MM.1S (cell line): ENCODE measurements around the gene MCOLN1.

Source experiments
- DNase-seq: peaks from one replicate; pipeline ENCODE4 v3.0.0-alpha.2; 2015
- H2AFZ ChIP-seq: fragments of 300-600 bp; sonication (generic); 2 replicates; pipeline ENCODE4 v1.6.0; 2016; ENCODE audit warnings: antibody characterized with exemption, low read length
- H3F3A ChIP-seq: fragments of 300-600 bp; sonication (generic); 2 replicates; pipeline ENCODE4 v1.6.1; 2016; ENCODE audit warnings: mild to moderate bottlenecking, antibody characterized with exemption, low read length, moderate library complexity, mixed read lengths; ENCODE audit not compliant: insufficient read depth
- H3K27ac ChIP-seq: fragments of 300-600 bp; sonication (generic); 2 replicates; pipeline ENCODE4 v1.5.1; 2016; ENCODE audit warnings: mild to moderate bottlenecking, low read length
- H3K27me3 ChIP-seq: fragments of 300-600 bp; sonication (generic); replicated peaks from 2 replicates; pipeline ENCODE4 v1.6.0; 2016; ENCODE audit warnings: low read length; ENCODE audit not compliant: insufficient read depth
- H3K36me3 ChIP-seq: fragments of 300-600 bp; sonication (generic); replicated peaks from 2 replicates; pipeline ENCODE4 v1.6.1; 2016; ENCODE audit warnings: mild to moderate bottlenecking, low read length, mixed read lengths; ENCODE audit not compliant: insufficient read depth
- H3K4me1 ChIP-seq: fragments of 300-600 bp; sonication (generic); 2 replicates; pipeline ENCODE4 v1.6.1; 2016; ENCODE audit warnings: low read length, mixed read lengths
- H3K4me2 ChIP-seq: fragments of 300-600 bp; sonication (generic); 2 replicates; pipeline ENCODE4 v1.6.0; 2016; ENCODE audit warnings: low read depth, low read length
- H3K4me3 ChIP-seq: fragments of 300-600 bp; sonication (generic); 2 replicates; pipeline ENCODE4 v1.5.1; 2016; ENCODE audit warnings: low read length, mixed read lengths
- H3K79me2 ChIP-seq: fragments of 300-600 bp; sonication (generic); 2 replicates; pipeline ENCODE4 v1.6.1; 2016; ENCODE audit warnings: mixed run types, low read length, mixed read lengths
- H3K9ac ChIP-seq: fragments of 300-600 bp; sonication (generic); 2 replicates; pipeline ENCODE4 v1.6.1; 2016; ENCODE audit warnings: low read length, mixed read lengths
- H3K9me2 ChIP-seq: fragments of 300-600 bp; sonication (generic); replicated peaks from 2 replicates; pipeline ENCODE4 v1.6.1; 2016; ENCODE audit warnings: mild to moderate bottlenecking, low read length, mixed read lengths; ENCODE audit not compliant: insufficient read depth
- H3K9me3 ChIP-seq: fragments of 300-600 bp; sonication (generic); replicated peaks from 2 replicates; pipeline ENCODE4 v1.6.1; 2016; ENCODE audit warnings: mild to moderate bottlenecking, low read length, mixed read lengths; ENCODE audit not compliant: insufficient read depth
- H4K20me1 ChIP-seq: fragments of 300-600 bp; sonication (generic); 2 replicates; pipeline ENCODE4 v1.6.1; 2016; ENCODE audit warnings: mild to moderate bottlenecking, low read length, moderate library complexity, mixed read lengths; ENCODE audit not compliant: insufficient read depth
- CTCF ChIP-seq: fragments of 300-600 bp; sonication (generic); IDR thresholded peaks from 2 replicates; pipeline ENCODE4 v1.5.1; 2016; ENCODE audit warnings: antibody characterized with exemption, low read length, mixed read lengths
- EZH2 ChIP-seq: fragments of 300-600 bp; sonication (generic); optimal IDR thresholded peaks from 2 replicates; pipeline ENCODE3; 2017; ENCODE audit warnings: low read depth, mild to moderate bottlenecking, antibody characterized with exemption, low read length, mixed read lengths
- EZH2phosphoT487 ChIP-seq: fragments of 300-600 bp; sonication (generic); IDR thresholded peaks from 2 replicates; pipeline ENCODE4 v1.6.1; 2018; ENCODE audit warnings: antibody characterized with exemption, low read length

Gene MCOLN1

GRCh38 chr19:7533925-7534480 lies 11.6 kb downstream of the MCOLN1 start:
- no peak overlapping the region for H3K27ac ChIP-seq
- H2AFZ ChIP-seq: peak overlapping the region; percentile 99
- peak; percentile 92 for DNase-seq

GRCh38 chr19:7534531-7535046 lies 12.2 kb downstream of the MCOLN1 start:
- Histone ChIP-seq H3K79me2 (no peaks in the 10 kb centered on the region), H3K4me1 (peaks cover 5% of the 10 kb centered on the region), H2AFZ (peak overlapping the region; percentile 91), H3K27ac (peak overlapping the region; percentile 1; the same call in 1 of the 2 replicates), H3K9me2 (no peaks in the 10 kb centered on the region), H4K20me1 (no peaks in the 10 kb centered on the region), H3F3A (0 out of 2 replicates have a peak, but pooled peaks cover 2% of the 10 kb centered on the region), H3K4me2 (peak overlapping the region; percentile 91), H3K9ac (peak overlapping the region; percentile 66; the same call in 1 of the 2 replicates), H3K27me3 (no peaks in the 10 kb centered on the region), H3K36me3 (no peaks in the 10 kb centered on the region), H3K4me3 (peak overlapping the region; percentile 94), H3K9me3 (no peaks in the 10 kb centered on the region)
- TF ChIP-seq EZH2 (no peak), CTCF (no peak), EZH2phosphoT487 (no peak)
- peak; percentile 39 for DNase-seq

More at GRCh38 chr19:7533925-7534480, 11.6 kb downstream of the MCOLN1 start:
- no peaks in the 10 kb centered on the region for H3K9me3 ChIP-seq
- peak overlapping the region; percentile 73; the same call in 1 of the 2 replicates for H3K9ac ChIP-seq
- H3K27me3 ChIP-seq: no peaks in the 10 kb centered on the region
- H3K9me2 ChIP-seq: no peaks in the 10 kb centered on the region
- H3K4me3 ChIP-seq: peak overlapping the region; percentile 94
- 0 out of 2 replicates have a peak, but pooled peaks cover 2% of the 10 kb centered on the region for H3F3A ChIP-seq
- no peaks in the 10 kb centered on the region for H4K20me1 ChIP-seq
- TF ChIP-seq EZH2phosphoT487 (no peak), EZH2 (no peak), CTCF (no peak)
- peak overlapping the region; percentile 94 for H3K4me2 ChIP-seq
- no peaks in the 10 kb centered on the region for H3K36me3 ChIP-seq
- peaks cover 5% of the 10 kb centered on the region for H3K4me1 ChIP-seq
- no peaks in the 10 kb centered on the region for H3K79me2 ChIP-seq

- peak within 1 kb of the TSS; percentile 1; the same call in 1 of the 2 replicates for H3K27ac ChIP-seq
- no peaks in the 10 kb centered on the region for H3K27me3 ChIP-seq
Measured at GRCh38 chr19:7535047-7535997, 12.9 kb downstream of the MCOLN1 start, which contains the start of gene PNPLA6. Gene PNPLA6 (plus strand): TSS chr19:7535717. CDS start chr19:7535789, 72 bp downstream.

More at GRCh38 chr19:7535047-7535997, 12.9 kb downstream of the MCOLN1 start, which contains the start of gene PNPLA6:
- TF ChIP-seq EZH2 (no peak), EZH2phosphoT487 (no peak), CTCF (no peak)
- peak; percentile 97 for DNase-seq
- Histone ChIP-seq H3K4me2 (peak within 1 kb of the TSS; percentile 91), H3K79me2 (no peaks in the 10 kb centered on the region), H3K36me3 (no peaks in the 10 kb centered on the region), H3K9me3 (no peaks in the 10 kb centered on the region), H3K9me2 (no peaks in the 10 kb centered on the region), H3K4me3 (peak within 1 kb of the TSS; percentile 94), H4K20me1 (no peaks in the 10 kb centered on the region), H3K4me1 (peaks cover 5% of the 10 kb centered on the region), H3K9ac (peak within 1 kb of the TSS; percentile 66), H3F3A (0 out of 2 replicates have a peak, but pooled peaks cover 2% of the 10 kb centered on the region), H2AFZ (peak within 1 kb of the TSS; percentile 91)
